Epithelial cell of proximal tubule (primary cell): ENCODE data around the gene NEK4. TPM values are rescaled to one million over a fixed set of nuclear protein-coding genes. Genes with fewer than 3 reads are reported as not detected.
A peak's percentile ranks its signal among the peaks of the same experiment; 100 is the strongest.

Experiments used
- DNase-seq: peaks from one replicate; pipeline ENCODE4 v3.0.0-alpha.2; 2011; ENCODE audit warnings: low read depth
- H3K4me3 ChIP-seq: 2 replicates; pipeline ENCODE4 v1.5.1; 2011; ENCODE audit warnings: low read depth, mild to moderate bottlenecking, low read length
- total RNA-seq: library from RNA; depleted of rRNA; stranded (reverse); fragments of >200 nt; gene quantifications from 2 replicates; pipeline ENCODE4 v1.2.3, GENCODE V29; 2015
- TF ChIP-seq, protein P1 (sequence below): conservative IDR thresholded peaks from 2 replicates; pipeline ENCODE4 v1.5.1; 2012; ENCODE audit warnings: low read depth, mild to moderate bottlenecking, low read length

Gene NEK4
- total RNA-seq: 13.3 and 22.9 TPM in 2 replicates

DNA sequence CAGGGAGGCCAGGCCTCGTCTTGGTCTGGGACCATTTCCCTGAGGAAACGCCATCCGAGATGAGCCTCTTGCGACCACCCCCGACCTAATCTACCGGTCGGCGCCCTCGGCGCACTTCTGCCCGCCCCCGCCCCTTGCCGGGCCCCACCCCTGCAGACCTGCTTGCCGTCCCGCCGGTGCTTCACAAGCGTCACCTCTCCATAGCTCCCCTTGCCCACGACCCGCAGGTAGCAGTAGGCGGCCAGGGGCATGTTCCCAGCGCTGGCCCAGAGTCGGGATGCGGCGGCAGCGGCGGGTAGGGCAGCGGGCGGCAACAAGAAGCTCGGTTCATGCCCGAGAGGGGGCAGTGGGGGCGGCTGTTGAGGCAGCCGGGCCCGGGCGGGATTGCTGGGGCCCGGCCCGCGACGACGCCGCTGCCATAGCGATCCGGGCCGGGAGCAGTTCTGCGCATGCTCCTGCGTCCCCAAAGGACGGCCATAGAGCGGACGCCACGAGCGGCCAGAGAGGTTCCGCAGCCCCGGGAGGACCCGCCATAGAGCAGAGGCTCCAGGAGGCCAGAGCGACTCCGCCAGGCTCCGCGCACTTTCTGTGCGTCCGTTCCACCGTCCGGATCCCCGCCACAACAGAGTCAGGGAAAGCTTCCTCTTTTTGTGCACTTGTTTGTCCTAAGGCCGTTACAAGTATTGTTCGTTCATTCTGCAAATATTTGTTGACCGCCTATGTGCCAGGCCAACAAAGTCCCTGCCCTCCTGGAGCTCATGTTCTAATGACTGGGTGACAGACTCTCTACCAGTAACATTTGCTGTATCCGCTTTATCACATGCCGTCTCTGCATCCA, at the start of gene NEK4:
Gene NEK4 (minus strand): TSS at position 445 of the 838 bp plus-strand sequence. CDS start 194 bp downstream, at position 251.
- TF ChIP-seq, protein P1, sequence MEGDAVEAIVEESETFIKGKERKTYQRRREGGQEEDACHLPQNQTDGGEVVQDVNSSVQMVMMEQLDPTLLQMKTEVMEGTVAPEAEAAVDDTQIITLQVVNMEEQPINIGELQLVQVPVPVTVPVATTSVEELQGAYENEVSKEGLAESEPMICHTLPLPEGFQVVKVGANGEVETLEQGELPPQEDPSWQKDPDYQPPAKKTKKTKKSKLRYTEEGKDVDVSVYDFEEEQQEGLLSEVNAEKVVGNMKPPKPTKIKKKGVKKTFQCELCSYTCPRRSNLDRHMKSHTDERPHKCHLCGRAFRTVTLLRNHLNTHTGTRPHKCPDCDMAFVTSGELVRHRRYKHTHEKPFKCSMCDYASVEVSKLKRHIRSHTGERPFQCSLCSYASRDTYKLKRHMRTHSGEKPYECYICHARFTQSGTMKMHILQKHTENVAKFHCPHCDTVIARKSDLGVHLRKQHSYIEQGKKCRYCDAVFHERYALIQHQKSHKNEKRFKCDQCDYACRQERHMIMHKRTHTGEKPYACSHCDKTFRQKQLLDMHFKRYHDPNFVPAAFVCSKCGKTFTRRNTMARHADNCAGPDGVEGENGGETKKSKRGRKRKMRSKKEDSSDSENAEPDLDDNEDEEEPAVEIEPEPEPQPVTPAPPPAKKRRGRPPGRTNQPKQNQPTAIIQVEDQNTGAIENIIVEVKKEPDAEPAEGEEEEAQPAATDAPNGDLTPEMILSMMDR: no peak
- peak within 1 kb of the TSS; percentile 85 for H3K4me3 ChIP-seq
- DNase-seq: peak; percentile 7

- no peak overlapping the region for H3K4me3 ChIP-seq
- TF ChIP-seq, protein P1: no peak
- no peak for DNase-seq
These were observed 49.2 kb upstream of the NEK4 start for GRCh38 chr3:52819936-52820335.

DNA sequence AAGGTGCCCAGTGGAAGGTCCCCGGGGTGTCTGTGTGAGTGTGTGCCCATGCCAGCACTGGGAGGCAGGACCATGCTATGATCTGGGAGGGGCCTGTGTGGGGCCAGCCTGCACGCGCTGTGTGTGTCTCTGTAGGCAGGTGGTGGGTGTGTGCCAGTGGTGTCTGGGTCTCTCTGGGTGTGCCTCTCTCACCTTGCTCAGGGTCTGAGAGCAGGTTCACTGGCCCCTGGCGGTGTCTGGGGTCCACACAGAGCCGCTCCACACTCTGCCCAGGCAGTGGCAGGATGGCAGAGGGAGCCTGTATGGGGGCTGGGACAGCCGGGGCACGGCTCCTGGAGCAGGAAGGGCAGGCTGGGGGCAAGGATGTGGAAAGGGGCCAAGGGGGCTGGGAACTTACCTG, 47.1 kb upstream of the NEK4 start:
- H3K4me3 ChIP-seq: no peak overlapping the region
- TF ChIP-seq, protein P1: no peak
- no peak for DNase-seq

- no peak for DNase-seq
- TF ChIP-seq, protein P1: no peak
- H3K4me3 ChIP-seq: no peak overlapping the region
These were observed 46.5 kb upstream of the NEK4 start for GRCh38 chr3:52817221-52817620.

DNA sequence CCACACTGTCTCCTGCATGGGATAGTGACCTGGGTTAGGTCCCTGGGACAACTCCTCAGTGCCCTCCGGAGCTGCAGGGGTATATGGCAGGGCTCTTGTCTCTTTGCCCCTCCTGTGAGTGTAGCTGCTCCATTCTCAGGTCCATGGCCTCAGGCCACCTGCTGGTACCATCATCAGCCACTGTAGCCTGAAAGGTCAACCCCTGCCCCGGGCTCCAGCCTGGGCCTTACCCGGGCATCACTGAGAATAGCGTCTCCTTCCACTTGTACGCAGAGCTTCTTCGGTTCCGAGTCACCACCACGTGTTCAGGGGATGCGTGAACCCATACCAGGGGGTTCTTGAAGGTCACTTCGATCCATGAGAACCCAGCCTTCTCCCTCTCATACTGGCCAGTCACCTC, 45.9 kb upstream of the NEK4 start:
- TF ChIP-seq, protein P1: no peak
- no peak overlapping the region for H3K4me3 ChIP-seq

GRCh38 chr3:52816199-52816598, 45.5 kb upstream of the NEK4 start:
- H3K4me3 ChIP-seq: no peak overlapping the region
- no peak for DNase-seq
- TF ChIP-seq, protein P1: no peak

More for the DNA sequence above, 45.9 kb upstream of the NEK4 start:
- DNase-seq: no peak

GRCh38 chr3:52813810-52814209, 43.1 kb upstream of the NEK4 start:
- H3K4me3 ChIP-seq: no peak overlapping the region
- TF ChIP-seq, protein P1: no peak
- no peak for DNase-seq
